Stimulated activated CD4-positive, alpha-beta T cell treated with anti-CD3 and anti-CD28 coated beads, Interleukin-1b, Interleukin-23, amount 100 ng/mL, for 48 hours (primary cell): Measurements from ENCODE around the gene NUP85.
"Not testable (repeated sequence)": the region's sequence is repeated elsewhere in the genome, so short reads cannot be mapped to it uniquely, and the experiment has no call there.

Experiments used
- DNase-seq: peaks from one replicate; pipeline ENCODE4 v3.0.0-alpha.2; 2020

NUP85 gene

DNA sequence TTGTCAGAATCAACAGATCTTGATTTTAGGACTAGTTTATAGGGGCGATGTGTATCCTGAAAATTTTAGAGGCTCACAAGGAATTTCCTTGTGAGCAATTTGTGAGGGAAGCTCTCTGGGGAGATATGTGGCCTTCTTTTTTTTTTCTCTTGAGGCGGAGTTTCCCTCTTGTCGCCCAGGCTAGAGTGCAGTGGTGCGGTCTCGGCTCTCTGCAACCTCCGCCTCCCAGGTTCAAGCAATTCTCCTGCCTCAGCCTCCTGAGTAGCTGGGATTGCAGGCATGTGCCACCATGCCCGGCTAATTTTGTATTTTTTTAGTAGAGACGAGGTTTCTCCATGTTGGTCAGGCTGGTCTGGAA lies 1.6 kb downstream of the NUP85 start:
- not testable (repeated sequence) for DNase-seq

DNA sequence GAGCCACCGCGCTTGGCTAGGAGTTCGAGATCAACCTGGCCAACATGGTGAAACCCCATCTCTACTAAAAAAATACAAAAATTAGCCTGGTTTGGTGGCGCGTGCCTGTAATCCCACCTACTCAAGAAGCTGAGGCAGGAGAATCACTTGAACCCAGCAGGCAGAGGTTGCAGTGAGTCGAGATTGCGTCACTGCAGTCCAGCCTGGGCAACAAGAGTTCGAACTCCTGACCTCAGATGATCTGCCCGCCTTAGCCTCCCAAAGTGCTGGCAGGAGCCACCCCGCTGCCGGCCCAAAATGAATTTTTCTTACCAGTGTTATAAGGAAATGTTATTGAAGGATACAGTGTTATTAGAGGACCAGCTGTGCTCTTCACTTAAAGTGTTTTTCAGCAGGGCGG lies 2.3 kb downstream of the NUP85 start:
- DNase-seq, result no peak

DNA sequence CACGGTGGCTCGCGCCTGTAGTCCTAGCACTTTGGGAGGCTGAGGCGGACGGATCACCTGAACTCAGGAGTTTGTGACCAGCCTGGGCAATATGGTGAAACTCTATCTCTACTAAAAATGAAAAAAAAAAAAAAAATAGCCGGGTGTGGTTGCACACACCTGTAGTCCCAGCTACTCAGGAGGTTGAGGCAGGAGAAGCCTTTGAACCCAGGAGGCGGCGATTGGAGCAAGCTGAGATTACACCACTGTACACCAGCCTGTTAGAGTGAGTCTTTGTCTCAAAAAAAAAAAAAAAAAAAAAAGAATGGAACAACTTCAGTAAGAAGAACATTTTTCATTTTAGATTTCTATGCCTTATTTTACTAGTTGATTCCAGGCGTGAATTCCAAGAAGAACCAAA lies 2.7 kb downstream of the NUP85 start:
- DNase-seq, result no peak

DNA sequence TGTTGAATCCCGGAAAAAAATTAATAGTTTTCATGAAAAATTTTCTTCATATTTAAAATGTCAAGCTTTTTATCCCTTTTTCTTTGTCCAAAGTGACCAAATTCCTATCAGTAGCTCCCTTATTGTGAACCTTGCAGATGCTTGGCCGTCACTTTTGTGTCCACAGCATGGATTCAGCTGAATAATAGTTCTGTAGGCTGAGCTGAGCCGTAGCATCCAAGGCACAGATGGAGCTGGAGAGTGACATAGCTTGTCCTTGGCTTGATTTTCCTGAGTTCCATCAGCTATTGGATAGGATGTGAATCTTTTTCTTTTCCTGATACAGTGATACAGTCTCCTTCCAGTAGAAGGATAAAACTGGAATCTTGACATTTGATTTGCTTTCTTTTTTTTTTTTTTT lies 3.6 kb downstream of the NUP85 start:
- DNase-seq, result no peak

DNA sequence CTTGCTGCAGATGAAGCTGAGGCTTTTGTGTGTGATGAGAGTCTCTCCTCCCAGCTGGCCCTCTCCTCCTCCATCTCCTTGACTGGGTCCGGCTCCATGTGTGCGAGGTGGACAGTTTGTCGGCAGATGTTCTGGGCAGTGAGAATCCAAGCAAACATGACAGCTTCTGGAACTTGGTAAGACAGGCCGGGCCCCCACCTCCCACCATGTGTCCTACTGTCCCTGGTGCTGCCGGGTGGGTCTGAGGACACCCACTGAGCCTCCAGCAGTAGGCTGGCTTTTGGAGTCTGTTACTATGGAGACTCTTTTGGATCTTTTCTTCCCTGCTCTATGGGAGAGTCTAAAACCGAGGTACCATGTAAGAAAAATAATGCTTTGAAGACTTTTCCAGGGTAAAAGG lies 12.7 kb downstream of the NUP85 start:
- DNase-seq, result no peak

DNA sequence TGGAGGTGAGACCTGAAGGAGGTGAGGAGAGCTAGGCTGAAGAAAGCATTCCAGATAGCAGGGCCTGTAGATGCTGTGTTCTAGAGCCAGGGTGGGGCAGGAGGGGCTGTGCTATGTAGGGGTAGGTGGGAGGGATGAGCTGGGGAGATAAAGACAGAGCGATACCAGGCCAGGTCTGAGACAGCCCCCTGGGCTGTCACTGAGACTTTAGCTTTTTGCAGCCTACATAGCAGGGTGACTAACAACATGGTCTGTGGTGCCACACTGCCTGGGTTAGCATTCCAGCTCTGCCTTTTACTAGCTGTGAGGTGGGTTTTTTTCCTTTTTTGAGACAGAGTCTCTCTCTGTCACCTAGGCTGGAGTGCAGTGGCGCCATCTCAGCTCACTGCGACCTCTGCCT lies 14.3 kb downstream of the NUP85 start:
- DNase-seq, result no peak

DNA sequence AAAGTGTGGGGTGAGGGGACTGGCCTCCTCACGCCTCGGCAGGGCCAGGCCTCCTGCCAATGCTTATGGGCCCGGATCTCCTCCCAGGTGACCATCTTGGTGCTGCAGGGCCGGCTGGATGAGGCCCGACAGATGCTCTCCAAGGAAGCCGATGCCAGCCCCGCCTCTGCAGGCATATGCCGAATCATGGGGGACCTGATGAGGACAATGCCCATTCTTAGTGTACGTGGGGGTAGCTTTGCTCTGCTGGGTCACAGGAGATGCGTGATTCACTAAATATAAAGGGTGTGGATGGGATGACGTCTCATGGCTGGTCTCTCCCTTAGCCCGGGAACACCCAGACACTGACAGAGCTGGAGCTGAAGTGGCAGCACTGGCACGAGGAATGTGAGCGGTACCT lies 19.5 kb downstream of the NUP85 start:
- DNase-seq, result no peak

DNA sequence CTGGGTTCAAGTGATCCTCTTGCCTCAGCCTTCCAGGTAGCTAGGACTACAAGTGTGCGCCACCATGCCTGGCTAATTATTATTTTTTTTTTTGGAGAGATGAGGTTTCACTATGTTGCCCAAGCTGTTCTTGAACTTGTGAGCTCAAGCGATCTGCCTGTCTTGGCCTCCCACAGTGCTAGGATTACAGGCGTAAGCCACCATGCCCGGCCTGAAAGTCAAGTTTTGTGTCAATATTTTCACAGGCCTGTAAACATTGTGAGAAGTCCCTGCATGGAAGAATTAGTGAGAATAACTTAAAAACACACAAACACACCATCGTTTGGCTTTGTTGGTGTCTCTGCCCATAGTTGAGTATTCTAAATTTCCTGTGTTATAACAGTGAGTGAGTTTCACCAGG lies 22.2 kb downstream of the NUP85 start:
- no peak for DNase-seq

DNA sequence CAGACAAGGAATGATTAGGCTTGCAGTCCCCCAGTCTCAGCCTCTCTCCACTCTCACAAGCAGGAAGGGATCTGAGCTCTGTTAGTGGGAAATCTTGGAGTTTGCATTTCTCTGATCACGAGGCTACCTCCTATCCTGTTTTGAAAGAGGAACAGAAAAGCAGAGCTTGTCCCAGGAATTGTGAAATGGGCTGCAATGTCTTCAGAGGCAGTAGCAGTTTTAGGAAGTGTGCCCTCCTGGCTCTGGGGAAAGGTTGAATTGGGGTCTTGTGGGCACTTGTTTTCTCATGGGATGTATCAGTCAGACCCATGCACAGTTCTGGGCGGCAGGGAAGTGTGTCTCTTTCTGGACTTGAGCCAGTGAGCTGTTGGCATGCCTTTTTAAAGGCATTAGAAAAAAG lies 22.8 kb downstream of the NUP85 start:
- DNase-seq, result no peak

DNA sequence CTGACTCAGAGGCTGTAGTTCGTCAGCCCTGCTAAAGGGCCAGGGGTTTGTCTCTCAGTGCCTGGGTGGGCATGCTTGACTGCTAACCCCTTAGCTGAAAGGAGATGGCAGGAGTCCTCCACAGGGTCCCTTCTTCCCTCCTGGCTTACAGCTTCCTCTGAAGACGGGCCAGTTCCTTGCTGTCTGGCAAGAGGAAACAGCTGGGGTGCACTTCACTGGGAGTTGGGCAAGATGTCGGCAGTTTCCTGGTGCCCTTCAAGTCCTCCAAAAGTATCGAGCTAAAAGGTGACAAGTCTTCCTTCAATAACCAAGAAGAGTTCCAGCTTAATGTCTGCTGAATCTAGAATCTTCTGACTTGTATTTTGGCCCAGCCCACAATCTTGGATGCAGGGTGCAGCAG lies 23.4 kb downstream of the NUP85 start:
- DNase-seq, result no peak

DNA sequence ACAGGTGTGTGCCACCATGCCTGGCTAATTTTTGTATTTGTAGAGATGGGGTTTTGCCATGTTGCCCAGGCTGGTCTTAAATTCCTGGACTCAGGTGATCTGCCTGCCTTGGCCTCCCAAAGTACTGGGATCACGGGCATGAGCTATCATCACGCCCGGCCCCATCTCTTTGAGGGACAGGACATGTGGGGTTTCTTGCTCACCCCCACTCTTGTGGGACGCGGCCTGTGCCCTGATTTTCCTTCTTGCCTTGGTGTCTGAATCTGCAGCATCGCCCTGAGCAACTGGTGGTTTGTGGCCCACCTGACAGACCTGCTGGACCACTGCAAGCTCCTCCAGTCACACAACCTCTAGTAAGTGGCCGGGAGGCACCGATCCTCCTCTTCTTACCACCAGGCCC lies 25.6 kb downstream of the NUP85 start:
- no peak for DNase-seq

DNA sequence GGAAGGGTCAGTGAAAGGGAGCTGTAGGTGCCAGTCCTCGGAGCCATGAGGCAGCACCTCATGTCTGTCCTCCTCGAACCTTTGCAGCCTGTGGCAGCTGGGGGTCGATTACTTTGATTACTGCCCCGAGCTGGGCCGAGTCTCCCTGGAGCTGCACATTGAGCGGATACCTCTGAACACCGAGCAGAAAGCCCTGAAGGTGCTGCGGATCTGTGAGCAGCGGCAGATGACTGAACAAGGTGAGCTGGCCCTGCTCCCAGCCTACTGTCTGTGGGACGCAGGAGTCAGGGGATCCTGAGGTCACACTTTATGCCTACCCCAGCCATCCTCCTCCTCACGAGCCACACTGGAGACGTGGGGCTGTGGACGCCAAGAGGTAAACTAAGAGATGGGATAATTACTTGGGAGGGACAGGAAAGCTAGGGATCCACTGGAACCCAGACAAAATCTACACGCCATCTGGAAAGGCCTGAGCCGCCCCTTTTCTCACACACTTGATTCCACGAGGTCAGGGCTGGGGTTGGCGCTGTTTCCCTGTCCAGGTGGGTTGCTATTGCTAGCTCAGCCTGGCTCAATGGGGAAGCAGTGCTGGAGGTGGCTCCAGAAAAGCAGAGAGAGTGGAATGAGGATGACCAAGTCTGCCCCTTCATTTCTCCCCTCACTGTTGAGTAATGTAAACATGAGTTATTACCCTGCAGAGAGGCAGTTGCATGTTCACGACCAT lies 26.4 kb downstream of the NUP85 start:
- DNase-seq, result no peak

DNA sequence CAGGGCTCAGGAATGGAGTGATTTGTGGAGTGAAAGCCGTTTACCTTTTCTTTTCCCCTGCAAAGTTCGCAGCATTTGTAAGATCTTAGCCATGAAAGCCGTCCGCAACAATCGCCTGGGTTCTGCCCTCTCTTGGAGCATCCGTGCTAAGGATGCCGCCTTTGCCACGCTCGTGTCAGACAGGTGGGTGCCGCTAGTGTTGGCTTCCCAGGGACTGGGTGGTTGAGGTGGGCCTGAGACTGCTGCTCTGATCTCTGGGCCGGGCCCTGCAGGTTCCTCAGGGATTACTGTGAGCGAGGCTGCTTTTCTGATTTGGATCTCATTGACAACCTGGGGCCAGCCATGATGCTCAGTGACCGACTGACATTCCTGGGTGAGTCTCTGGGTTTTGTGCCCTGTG lies 27.3 kb downstream of the NUP85 start:
- DNase-seq, result no peak

DNA sequence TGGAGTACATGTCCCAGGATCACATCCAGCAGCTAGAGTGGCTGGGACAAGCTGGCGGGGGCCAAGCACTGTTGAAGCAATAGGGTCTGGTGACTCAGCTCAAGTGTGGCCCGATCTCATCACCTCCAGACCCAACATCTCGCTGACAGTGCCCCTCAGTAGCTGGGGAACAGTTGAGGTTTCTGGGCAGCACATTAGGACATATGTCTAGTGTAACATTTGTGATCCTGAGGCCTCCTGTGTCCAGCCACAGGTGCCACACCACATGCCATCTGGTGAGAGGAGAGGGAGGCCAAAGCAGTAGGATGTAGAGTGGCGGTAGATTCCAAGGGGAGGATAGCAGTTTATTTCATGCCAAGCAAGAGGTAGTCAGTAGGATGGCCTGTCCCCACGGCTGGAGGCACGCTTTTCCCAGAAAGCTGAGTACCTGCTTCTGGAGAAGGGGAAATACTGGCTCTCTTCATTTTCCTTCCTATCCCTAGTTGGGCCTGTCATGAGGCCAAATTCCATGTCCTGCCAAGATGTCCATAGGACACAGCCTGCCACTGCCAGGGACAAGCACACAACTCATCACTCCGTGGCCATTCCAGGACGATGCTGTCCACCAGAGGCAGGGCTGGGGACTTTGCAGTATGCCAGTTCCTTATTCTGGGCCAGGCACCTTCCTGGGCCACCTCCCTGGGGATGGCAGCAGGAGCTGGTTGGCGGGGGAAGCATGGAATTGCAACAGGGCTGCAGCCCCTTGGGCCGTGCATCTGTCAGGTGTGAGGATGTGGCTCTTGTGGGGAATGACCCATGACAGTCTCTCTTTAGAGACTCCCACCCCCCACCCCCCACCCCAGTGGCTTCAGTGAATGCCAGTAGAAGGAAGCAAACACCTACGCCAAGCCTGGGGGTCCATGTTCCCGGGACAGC lies 31.9 kb downstream of the NUP85 start:
- DNase-seq, result no peak

DNA sequence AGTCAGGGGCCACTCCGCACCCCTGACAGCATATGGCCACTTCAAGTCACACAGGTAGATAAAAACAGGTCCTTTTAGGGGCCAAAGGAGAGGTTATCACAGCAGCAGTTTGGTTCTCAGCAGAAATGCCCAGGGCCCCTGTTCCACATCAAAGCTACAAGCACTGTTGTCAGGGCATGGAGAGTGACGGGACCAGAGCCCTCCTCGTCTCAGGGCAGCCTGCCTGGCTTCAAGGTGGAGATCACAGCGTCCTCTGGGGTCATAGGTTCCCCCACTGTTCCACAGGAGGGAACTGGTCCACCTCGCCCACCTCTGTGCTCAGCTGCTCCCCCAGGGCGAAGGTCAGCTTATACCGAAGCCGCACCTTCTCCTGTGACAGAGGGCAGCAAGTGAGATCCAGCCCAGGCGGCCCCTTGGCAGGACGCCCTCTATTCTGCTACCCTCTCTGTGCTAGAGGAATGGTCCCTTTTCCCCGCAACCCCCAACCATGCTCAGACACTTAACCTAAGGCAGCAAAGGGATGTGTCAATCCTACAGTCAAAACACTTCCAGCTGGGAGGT lies 32.6 kb downstream of the NUP85 start:
- DNase-seq, result no peak

DNA sequence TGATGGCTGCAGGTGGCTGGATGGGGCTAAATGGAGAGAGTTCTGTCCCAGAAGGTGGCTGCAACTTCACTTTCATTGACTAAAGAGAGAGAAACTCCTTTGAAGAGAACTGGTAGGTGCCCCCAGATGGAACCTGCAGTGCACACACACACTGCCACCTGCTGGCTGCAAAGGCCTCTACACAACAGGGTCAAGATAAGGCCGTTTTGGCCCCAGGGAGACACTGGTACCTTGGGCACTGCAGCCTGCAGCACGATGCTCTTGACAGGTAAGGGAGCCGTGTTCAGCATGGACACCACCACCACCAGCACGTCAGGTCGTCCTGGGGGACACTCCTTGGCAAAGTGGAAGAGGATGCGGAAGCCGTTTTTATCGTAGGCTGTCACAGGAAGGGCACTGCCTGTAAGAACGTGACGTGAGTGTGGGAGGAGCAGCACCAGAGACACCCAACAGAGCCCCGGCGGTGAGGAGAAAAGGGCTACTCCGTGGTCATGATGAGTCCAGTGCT lies 33.3 kb downstream of the NUP85 start:
- peak; percentile 61 for DNase-seq

DNA sequence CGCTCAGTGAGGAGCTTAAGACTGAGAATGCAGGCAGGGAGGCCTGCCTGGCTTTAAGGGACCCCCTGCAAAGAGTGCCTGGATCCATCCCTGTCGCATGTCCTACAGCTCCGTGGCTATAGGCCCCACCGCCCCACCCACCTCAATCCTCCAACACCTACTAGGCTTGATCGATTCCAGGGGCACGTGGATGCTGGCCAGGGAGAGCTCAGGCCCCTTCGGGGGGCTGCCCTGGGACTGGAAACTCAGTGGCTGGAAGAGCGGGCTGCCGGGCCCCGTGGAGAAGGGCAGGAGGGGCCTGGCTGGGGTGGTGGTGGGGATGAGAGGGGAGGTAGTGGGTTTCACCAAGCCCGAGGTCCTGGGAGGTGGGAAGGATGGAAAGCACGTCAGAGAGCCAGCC lies 33.7 kb downstream of the NUP85 start:
- DNase-seq, result no peak

DNA sequence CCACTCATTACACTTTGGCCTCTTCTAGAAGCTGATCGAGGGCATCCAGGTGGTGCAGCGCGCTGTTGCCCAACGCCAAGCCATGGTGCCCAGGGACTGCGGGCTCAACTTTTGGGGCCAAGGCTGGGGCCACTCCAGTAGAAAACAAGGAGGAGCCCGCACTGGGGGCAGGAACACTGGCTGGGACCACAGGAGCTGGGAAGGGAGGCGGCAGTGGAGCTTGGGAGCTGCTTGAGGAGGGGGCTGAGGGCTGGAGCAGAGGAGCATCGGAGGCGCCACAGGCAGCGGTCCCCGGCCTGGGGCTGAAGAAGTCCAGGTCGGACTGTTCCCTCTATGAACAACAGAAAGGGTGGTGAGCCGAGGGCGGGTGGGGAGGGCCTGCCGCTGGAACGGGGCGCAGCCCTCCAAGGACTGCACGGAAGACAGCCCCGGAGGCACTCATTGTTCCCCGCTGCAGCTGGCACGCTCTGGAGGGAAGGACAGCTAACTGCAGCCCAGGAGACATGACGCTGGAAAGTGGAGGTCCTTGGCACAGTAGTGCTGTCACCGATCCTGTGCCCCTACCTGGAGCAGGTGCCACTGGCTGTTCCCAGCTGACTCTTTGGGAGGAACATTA lies 34.4 kb downstream of the NUP85 start:
- DNase-seq, result no peak

DNA sequence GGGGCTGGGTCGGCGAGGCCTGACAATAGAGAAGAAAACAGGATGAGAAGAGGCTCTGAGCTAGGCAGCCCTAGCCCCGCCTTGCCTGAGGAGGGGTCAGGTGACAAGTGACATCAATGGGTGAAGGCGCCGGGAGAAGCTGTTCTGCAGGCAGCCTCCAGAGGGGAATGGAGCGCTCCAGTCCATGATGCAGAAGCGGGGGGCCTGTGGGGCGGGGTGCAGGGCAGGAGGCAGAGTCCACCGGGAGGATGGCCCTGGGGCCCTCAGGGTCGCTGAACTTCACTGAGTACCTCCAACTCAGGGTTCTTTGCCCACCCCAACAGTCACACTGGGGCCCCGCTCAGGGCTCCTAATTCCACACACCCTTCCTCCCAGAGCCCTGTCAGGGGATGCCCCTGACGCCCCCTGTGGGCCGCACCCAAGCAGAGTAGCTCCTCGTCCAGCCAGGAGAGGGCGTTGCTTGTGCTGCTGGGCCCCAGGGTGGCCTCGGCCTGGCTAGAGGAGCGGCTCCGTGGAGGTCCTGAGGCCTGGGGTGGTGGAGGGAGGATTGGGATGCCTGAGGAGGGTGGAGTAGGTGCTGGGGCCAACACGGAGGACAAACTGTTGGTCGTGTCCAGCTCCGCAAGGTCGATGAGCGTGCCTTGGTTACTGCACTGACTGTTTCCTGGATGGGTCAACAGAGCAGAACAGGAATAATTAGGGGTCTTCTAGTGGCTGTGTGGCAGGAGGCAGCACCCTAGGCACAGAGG lies 35.1 kb downstream of the NUP85 start:
- peak; percentile 47 for DNase-seq

DNA sequence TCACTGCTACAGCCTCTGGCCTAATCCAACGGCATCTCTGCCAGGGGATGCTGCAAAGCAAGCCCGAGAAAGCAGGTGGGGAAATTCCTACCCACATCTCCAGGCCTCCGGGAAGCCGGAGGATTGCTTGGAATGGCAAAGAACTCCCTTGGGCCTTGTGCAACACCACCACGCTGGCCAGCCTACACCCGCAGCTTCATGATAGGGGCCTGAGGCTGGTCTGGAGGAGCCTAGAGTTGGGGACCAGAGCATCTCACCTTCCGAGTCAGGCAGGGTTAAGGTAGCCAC lies 35.6 kb downstream of the NUP85 start:
- no peak for DNase-seq

DNA sequence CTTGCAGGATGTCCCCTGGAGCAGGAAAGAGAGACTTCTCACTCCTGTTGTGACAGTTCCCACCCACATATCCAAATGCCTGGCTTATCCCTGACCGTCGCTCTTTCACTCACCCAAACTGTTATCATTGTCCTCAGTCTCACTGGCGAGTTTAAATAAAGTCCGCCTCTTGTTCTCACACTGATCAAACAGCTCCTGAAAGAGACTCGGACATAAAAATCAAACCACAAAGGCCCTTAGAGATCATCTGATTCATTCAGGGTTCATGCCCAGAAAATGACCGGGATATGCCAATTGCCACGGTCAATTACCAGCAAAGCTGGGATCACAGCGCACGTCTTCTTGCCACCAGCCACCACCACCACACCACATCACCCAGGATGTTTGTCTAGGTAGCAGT lies 36.0 kb downstream of the NUP85 start:
- DNase-seq, result no peak

DNA sequence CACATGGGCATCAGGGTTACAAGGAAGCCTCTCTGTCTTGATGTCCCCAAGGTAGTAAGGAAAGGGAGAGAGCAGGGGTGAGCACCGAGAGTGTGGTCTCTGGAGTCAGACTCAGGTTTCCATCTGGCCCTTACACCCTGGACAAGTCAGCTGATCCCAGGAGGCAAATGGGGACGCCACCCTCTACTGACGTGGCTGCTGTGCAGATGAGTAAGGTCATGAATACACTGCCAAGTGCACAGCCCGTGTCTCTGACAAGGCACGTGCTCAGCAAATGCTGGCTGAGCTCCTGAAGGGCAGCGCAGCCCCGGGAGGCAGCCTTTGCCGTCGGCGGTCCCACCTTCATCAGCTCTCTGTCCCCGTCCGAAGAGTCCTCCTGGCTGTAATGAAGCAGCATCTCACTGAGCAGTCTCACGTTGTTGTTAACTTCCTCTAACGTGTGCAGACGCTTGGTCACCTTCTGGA lies 36.5 kb downstream of the NUP85 start:
- peak; percentile 41 for DNase-seq

DNA sequence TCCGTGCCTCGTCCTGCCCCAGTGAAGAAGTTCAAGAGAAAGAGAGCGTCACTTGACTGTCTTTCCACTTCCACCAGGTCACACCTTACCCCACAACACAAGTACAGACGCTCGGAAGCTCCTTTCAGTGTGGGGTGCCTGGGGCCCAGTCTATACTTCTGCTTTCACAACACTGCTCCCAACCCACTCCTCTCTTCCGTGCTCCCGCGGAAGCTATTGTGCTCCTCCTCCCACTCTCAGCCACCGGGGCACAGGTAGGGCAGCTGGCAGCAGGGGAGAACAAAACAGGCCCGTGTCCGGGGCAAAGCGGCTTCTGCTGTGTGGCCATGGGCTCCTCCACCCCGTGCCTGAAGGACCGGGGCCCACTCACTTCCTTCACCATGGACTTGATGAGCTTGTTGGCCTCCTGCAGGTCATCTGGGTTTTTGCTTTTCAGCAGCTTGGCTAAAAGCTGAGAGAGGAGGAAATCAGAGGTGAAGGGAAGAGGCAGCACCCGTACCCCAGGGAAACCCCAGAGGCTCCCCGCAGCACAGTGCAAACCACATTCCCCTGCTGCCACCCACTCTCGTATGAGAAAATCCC lies 37.1 kb downstream of the NUP85 start:
- no peak for DNase-seq
